CD4-positive, alpha-beta T cell treated with Interleukin-15 for 1 hour (primary cell): ENCODE results near the gene ARNT2.

Experiments used
- DNase-seq: peaks from one replicate; pipeline ENCODE4 v3.0.0-alpha.2; 2020

ARNT2 gene

GRCh38 chr15:80560601-80561400 lies 156.6 kb downstream of the ARNT2 start:
- DNase-seq = no peak

- no peak for DNase-seq
These were observed 157.3 kb downstream of the ARNT2 start for GRCh38 chr15:80561500-80561899.

GRCh38 chr15:80562033-80562432 lies 157.9 kb downstream of the ARNT2 start:
- no peak for DNase-seq

- DNase-seq = no peak
These were observed 158.7 kb downstream of the ARNT2 start for GRCh38 chr15:80562846-80563245.

GRCh38 chr15:80563372-80563997 lies 159.3 kb downstream of the ARNT2 start:
- no peak for DNase-seq

DNA sequence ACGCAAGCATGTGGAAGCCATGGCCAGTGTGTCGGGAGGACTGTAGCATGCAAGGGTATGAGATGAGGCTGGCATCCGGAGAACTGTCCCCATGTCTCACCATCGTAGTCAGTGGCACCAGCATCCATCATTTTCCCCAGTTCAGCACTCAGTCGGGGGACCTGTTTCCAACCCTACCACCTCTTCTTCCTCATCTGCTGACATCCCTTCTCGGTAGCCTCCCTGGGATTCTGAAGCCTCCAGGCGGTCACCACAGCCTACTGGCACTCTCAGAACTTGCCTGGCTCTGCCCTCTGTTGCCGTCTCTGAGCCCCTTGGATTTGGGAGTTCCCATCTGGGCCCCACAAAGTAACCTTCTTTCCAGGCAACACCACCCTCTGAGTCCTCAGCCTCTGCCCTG lies 159.9 kb downstream of the ARNT2 start:
- DNase-seq = no peak

GRCh38 chr15:80565398-80565797 lies 161.2 kb downstream of the ARNT2 start:
- no peak for DNase-seq

DNA sequence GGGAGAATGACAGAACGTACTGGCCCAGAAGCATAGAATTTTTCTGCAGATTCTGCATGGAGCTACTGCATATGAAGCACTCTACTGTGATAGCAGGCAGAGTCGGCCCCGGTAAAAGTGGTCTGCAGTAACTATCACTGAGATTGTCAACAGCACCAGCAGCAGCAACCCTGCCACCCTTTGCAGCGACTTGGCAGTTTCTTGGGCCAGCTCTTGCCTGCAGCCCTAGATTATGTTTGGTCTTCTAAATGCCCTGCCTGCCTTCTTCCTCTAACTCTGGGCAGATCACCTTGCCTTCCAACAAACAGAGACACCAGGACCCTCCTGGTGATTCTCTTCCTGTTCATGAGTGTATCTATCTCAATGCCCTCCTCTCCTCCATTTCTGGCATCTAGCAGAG lies 161.8 kb downstream of the ARNT2 start:
- DNase-seq = no peak

GRCh38 chr15:80567721-80568157 lies 163.6 kb downstream of the ARNT2 start:
- DNase-seq = no peak

- no peak for DNase-seq
These were observed 164.1 kb downstream of the ARNT2 start for GRCh38 chr15:80568298-80568697.

- DNase-seq = no peak
These were observed 164.9 kb downstream of the ARNT2 start for GRCh38 chr15:80568876-80569605.

DNA sequence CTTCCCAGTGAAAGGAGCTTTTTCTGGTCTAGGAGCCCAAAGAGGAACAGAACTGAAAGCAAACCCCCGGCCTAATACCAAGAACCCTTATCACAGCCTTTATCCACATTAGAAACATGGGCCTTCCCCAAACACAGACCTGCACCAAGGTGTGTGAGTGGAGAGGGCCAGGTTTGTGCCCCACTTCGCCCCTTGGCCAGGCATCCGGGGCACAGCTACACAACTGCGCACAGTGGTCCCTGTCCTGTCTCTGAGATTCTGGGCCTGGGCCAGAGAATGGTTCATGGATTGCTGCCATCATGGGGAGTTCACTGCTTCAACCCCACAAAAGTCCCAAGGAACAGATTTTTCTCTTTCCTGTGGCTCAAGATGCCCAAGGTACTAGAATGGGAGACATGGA lies 165.5 kb downstream of the ARNT2 start:
- DNase-seq = no peak

DNA sequence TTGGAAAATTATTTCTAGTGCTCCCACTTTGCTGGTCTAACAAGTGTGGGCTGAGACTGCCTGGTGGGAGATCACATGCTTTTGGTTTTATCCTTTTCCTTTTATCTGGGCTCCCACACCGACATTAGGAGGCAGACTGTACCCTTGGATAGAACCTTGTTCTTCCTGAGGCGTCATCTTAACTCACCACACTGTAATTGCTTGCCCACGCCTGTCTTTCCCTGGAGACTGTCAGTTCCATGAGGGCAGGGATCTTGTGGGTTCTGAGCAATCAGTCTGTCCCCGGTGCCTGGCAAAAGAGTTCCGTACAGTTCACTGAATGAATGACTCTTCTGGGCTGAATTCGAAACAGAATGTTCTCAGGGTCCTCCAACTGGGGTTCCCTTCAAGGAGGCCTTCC lies 166.4 kb downstream of the ARNT2 start:
- no peak for DNase-seq

DNA sequence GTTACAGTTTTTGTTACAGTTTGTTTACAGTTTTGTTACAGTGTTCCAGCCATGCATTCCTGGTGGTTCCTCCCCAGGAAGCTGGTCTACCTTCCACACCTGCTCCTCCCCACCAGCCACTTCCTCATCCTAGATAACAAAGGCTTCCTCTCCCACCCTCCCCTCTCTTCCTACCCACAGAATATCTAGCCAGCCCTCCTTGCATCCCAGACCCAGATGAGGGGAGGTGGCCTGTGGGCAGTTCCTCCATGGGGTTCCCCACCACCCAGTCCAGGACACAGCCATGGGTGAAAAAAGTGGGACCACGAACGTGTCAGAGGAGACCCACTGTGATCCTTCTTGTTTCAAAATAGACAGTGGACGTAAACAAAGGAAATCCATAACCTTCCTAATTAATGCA lies 168.2 kb downstream of the ARNT2 start:
- DNase-seq = no peak

- no peak for DNase-seq
These were observed 169.4 kb downstream of the ARNT2 start for GRCh38 chr15:80573606-80574005.

- no peak for DNase-seq
These were observed 170.4 kb downstream of the ARNT2 start for GRCh38 chr15:80574590-80574989.

DNA sequence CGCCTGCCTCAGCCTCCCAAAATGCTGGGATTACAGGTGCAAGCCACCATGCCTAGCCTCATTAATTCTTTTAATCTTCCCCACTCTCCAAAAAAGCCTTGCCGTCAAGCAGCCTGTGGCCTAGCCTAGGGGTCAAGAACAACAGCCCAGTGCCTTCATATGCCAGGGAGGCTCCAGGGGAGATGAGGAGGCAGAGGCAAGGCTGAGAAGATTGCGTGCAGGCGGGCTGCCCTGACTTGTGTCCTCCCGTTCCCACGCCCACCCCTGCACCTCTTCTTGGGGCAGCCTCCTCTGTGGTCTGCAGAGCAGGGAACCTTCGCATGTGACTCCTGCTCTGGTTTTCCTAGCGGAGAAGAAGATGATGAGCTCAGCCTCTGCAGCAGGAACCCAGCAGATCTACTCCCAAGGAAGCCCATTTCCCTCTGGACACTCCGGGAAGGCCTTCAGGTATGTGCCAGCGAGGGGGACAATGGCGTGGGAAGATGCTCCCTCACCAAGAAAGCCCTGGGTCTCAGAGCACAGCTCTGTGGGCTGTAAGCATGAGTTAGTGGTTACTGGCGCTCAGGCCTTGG lies 172.4 kb downstream of the ARNT2 start:
- DNase-seq = no peak

- DNase-seq = no peak
These were observed 173.5 kb downstream of the ARNT2 start for GRCh38 chr15:80577552-80578205.

DNA sequence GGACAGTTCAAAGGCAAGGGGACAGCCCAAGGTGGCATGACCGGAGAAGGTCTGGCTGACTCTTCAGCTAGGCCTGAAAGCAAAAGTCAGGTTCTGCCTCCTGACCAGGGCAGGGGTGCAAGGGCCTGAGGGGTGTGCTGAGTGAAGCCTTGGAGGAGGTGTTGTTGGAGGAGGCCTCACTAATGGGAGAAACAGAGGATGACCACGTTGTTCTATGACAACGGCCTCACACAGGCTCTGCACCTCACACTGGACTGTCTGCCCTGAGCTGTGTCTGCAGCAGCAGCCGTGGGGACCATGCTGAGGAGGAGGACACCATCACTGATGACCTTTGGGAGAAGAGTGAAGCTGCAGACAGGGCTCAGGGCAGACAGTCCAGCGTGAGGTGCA lies 174.0 kb downstream of the ARNT2 start:
- no peak for DNase-seq

GRCh38 chr15:80578871-80579270 lies 174.7 kb downstream of the ARNT2 start:
- no peak for DNase-seq

GRCh38 chr15:80579611-80580010 lies 175.4 kb downstream of the ARNT2 start:
- DNase-seq = no peak

DNA sequence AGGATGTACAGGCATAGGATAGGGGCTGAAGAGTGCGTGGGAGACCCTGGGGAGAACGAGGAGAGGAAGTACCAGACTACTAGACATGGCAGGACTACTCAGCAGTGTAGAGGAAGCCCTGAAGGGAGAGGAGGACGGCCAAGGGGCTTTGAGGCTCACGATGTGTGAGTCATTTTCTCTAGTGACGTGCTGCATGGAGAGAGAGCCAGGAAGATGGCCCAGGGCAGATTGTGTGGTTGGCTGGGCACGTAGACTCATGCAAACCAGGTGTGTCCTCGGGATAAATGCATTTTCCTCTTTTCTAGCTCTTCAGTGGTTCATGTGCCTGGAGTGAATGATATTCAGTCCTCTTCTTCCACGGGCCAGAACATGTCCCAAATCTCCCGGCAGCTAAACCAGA lies 175.9 kb downstream of the ARNT2 start:
- no peak for DNase-seq
